K562 (cell line): Measurements from ENCODE around the gene PHB1. TPM values are rescaled to one million over a fixed set of nuclear protein-coding genes. Genes with fewer than 3 reads are reported as not detected.

Source experiments
- AFF4 ChIP-seq: sonication (generic); formaldehyde crosslinking; IDR thresholded peaks from 2 replicates; pipeline ENCODE4 v1.8.0; 2023; ENCODE audit warnings: mild to moderate bottlenecking, missing genetic modification reagents
- ELK3 ChIP-seq: fragments of 450-650 bp; formaldehyde crosslinking; IDR thresholded peaks from 2 replicates; pipeline ENCODE4 v1.4.0; 2020; ENCODE audit warnings: mild to moderate bottlenecking
- HNRNPH1 ChIP-seq: fragments of 200-400 bp; formaldehyde crosslinking; optimal IDR thresholded peaks from 2 replicates; pipeline ENCODE3; 2017; ENCODE audit warnings: low read depth, mild to moderate bottlenecking, low read length, moderate library complexity
- HNRNPL ChIP-seq: fragments of 200-400 bp; formaldehyde crosslinking; IDR thresholded peaks from 2 replicates; pipeline ENCODE4 v1.6.1; 2017; ENCODE audit warnings: low read depth, mild to moderate bottlenecking, low read length
- HNRNPLL ChIP-seq: fragments of 200-400 bp; formaldehyde crosslinking; IDR thresholded peaks from 2 replicates; pipeline ENCODE4 v1.6.1; 2017; ENCODE audit warnings: low read length, low read depth, mild to moderate bottlenecking; ENCODE audit not compliant: poor library complexity, severe bottlenecking
- JUN ChIP-seq, 2 experiments: sonication (generic) in 1 of 2; formaldehyde crosslinking in 1 of 2; IDR thresholded peaks; 2 replicates each; pipeline versions ENCODE4 v1.6.1 to v1.8.0; 2012 to 2022; ENCODE audit warnings: borderline replicate concordance in 2 of 2, mild to moderate bottlenecking in 2 of 2, improper control_type of control experiment in 1 of 2, low read depth in 1 of 2, low read length in 1 of 2, missing genetic modification reagents in 1 of 2
- MIER1 ChIP-seq: fragments of 450-650 bp; IDR thresholded peaks from 2 replicates; pipeline ENCODE4 v1.6.1; 2016; ENCODE audit warnings: antibody characterized with exemption, mild to moderate bottlenecking, low read depth
- NRF1 ChIP-seq, 2 experiments: fragments of 450-650 bp; IDR thresholded peaks in 1 of 2; conservative IDR thresholded peaks in 1 of 2; 2 replicates each; pipeline ENCODE4 v1.6.1; 2014; ENCODE audit warnings: mild to moderate bottlenecking in 2 of 2
- PRMT5 ChIP-seq: sonication (generic); formaldehyde crosslinking; IDR thresholded peaks from 2 replicates; pipeline ENCODE4 v1.5.0; 2020; ENCODE audit warnings: missing genetic modification reagents
- PRPF4 ChIP-seq: fragments of 200-400 bp; formaldehyde crosslinking; IDR thresholded peaks from one replicate; pipeline ENCODE4 v1.6.1; 2017; ENCODE audit warnings: low read length, low read depth, mild to moderate bottlenecking; ENCODE audit not compliant: insufficient read depth, poor library complexity, severe bottlenecking
- RBM39 ChIP-seq: fragments of 200-400 bp; formaldehyde crosslinking; optimal IDR thresholded peaks from 2 replicates; pipeline ENCODE3; 2018; ENCODE audit warnings: low read depth, low read length
- ZNF3 ChIP-seq: fragments of 250-450 bp; sonication (Bioruptor Pico); IDR thresholded peaks from 2 replicates; pipeline ENCODE4 v1.5.0; 2021; ENCODE audit warnings: mild to moderate bottlenecking, moderate library complexity
- ZNF324 ChIP-seq: fragments of 250-450 bp; sonication (Bioruptor Pico); IDR thresholded peaks from 2 replicates; pipeline ENCODE4 v1.4.0; 2020; ENCODE audit warnings: mild to moderate bottlenecking
- ZNF830 ChIP-seq: fragments of 250-450 bp; sonication (Bioruptor Pico); IDR thresholded peaks from 2 replicates; pipeline ENCODE4 v1.5.0; 2021; ENCODE audit warnings: mild to moderate bottlenecking
- ZZZ3 ChIP-seq: fragments of 450-650 bp; IDR thresholded peaks from 2 replicates; pipeline ENCODE4 v1.6.1; 2016; ENCODE audit warnings: antibody characterized with exemption, mild to moderate bottlenecking, moderate library complexity
- polyA plus RNA-seq, 8 experiments: library from polyadenylated mRNA; depleted of rRNA in 4 of 8; stranded (reverse) in 5 of 8; unstranded in 3 of 8; fragments of >200 nt; fragmentation: Nextera tagmentation in 2 of 8; fragmentation: Illumina TruSeq in 1 of 8; extraction: Ambion mirVana in 2 of 8; extraction: Trizol in 1 of 8; gene quantifications; 2 replicates each; pipeline versions ENCODE4 v1.2.1 to v1.2.3, GENCODE V29; 2011 to 2014; ENCODE audit warnings: inconsistent platforms in 1 of 8, missing spikeins in 1 of 8
- total RNA-seq, 7 experiments: library from RNA; depleted of rRNA in 6 of 7; stranded (reverse); fragments of >200 nt in 6 of 7; fragmentation: Illumina TruSeq in 2 of 7; extraction: Trizol in 2 of 7; gene quantifications; 2 replicates each; pipeline versions ENCODE4 v1.2.1 to v1.2.3, GENCODE V29; 2011 to 2021; ENCODE audit warnings: low replicate concordance in 1 of 7
- TF ChIP-seq, protein P1 (sequence below): fragments of 250-450 bp; sonication (Bioruptor Pico); IDR thresholded peaks from 2 replicates; pipeline ENCODE4 v1.5.0; 2021; ENCODE audit warnings: mild to moderate bottlenecking, moderate library complexity
- TF ChIP-seq, protein P2 (sequence below): fragments of 450-650 bp; formaldehyde crosslinking; IDR thresholded peaks from 2 replicates; pipeline ENCODE4 v1.4.0; 2020; ENCODE audit warnings: mild to moderate bottlenecking, mixed read lengths

PHB1 gene
- total and polyA plus RNA-seq, 9 of the 15 experiments (the other 6 are each of a cell fraction or from before 2014, with no cell fraction given) = 191 to 818 (median 349) TPM

GRCh38 chr17:49414622-49415350 lies at the start of gene PHB1 (continued):
- TF ChIP-seq, protein P1, sequence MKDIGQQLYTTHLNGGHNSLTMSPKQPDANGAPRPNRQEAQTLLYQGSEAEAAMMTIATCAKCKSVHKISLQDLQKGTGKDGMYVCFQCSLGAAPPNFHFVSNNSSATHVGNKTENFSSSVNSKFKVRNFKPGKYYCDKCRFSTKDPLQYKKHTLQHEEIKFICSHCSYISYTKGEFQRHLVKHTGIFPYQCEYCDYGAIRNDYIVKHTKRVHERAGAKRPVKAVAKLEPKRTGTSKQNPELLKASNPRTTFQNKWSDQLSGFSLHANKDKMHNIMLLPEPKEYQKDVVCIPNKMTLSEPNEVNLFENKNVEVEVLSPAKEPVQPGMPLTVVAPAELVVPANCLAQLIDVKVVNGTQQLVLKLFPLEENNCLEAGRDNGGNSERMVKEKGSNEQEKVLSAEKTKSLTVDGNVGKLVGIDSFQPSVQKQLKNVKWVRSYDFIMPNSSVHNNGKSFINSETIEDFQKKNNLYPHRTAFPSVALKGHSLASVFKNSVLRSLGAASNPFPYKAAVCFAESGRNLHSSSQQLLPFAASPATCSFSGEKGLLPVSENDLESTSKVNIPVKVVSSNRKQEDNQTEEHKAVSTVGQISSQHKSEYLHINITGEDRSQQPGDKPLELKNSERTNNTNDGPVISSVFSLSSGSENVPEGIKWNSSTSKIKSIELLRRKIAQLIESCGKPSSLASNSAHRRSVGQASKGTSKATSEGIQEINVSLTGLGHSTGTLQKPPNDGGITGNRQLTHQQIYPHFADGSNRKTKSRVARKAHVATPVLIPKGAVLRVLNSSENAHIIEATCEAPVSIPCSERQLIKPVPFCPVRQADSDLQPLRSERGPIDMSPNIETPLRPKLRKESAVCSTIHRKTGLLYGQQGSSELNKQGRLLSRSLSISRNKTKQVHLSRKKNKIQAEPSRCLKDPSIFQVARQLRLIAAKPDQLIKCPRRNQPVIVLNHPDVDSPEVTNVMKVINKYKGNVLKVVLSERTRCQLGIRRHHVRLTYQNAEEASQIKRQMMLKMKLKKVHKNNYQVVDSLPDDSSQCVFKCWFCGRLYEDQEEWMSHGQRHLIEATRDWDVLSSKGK (CRISPR knock-in tag) = no peak
- TF ChIP-seq JUN (IDR thresholded peaks at IDR 0.05; ENCODE audit: borderline replicate concordance, low read depth, low read length) = peak; percentile 61; the same call in 1 of the 2 replicates
- TF ChIP-seq JUN (CRISPR knock-in tag; IDR thresholded peaks at IDR 0.05; ENCODE audit: borderline replicate concordance) = no peak
- TF ChIP-seq ZNF324 = no peak
- no peak for TF ChIP-seq MIER1
- TF ChIP-seq HNRNPL = no peak
- no peak for TF ChIP-seq HNRNPH1
- TF ChIP-seq PRMT5 (CRISPR knock-in tag) = no peak
- no peak for TF ChIP-seq PRPF4
- no peak for TF ChIP-seq ELK3
- TF ChIP-seq RBM39 = no peak
- TF ChIP-seq ZZZ3 = no peak
- TF ChIP-seq ZNF3 = no peak
- peak; percentile 95 to 96 for TF ChIP-seq NRF1 (conservative IDR thresholded peaks at IDR 0.05 in 1 of 2, IDR thresholded peaks at IDR 0.05 in 1 of 2)
- peak; percentile 41 for TF ChIP-seq HNRNPLL
- TF ChIP-seq AFF4 (CRISPR knock-in tag) = no peak
- TF ChIP-seq, protein P2, sequence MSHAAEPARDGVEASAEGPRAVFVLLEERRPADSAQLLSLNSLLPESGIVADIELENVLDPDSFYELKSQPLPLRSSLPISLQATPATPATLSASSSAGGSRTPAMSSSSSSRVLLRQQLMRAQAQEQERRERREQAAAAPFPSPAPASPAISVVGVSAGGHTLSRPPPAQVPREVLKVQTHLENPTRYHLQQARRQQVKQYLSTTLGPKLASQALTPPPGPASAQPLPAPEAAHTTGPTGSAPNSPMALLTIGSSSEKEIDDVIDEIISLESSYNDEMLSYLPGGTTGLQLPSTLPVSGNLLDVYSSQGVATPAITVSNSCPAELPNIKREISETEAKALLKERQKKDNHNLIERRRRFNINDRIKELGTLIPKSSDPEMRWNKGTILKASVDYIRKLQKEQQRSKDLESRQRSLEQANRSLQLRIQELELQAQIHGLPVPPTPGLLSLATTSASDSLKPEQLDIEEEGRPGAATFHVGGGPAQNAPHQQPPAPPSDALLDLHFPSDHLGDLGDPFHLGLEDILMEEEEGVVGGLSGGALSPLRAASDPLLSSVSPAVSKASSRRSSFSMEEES (CRISPR knock-in tag) = no peak
- TF ChIP-seq ZNF830 (CRISPR knock-in tag) = no peak
